ENCODE results near the gene SLC7A6. TPM values are rescaled to one million over a fixed set of nuclear protein-coding genes. Genes with fewer than 3 reads are reported as not detected.

Gene SLC7A6
- total RNA-seq, 1 donor = 15.2 TPM

- peak; percentile 74 for DNase-seq (ENCODE audit: low read depth)
- peak overlapping the region; percentile 96 for H3K4me3 ChIP-seq (ENCODE audit: low read depth, low read length)
- no peak for TF ChIP-seq CTCF (IDR thresholded peaks at IDR 0.05; ENCODE audit: insufficient read depth, low read length)
These were observed 973 bp downstream of the SLC7A6 start for GRCh38 chr16:68265078-68265920.

- TF ChIP-seq CTCF (IDR thresholded peaks at IDR 0.05; ENCODE audit: insufficient read depth, low read length) = no peak
- no peak overlapping the region for H3K4me3 ChIP-seq (ENCODE audit: low read depth, low read length)
- DNase-seq (ENCODE audit: low read depth) = no peak
These were observed 3.5 kb downstream of the SLC7A6 start for GRCh38 chr16:68267612-68268405.

GRCh38 chr16:68269793-68270192 is 5.5 kb downstream of the SLC7A6 start:
- H3K4me3 ChIP-seq (ENCODE audit: low read depth, low read length) = no peak overlapping the region
- DNase-seq (ENCODE audit: low read depth) = no peak
- no peak for TF ChIP-seq CTCF (IDR thresholded peaks at IDR 0.05; ENCODE audit: insufficient read depth, low read length)

GRCh38 chr16:68270353-68270752 is 6.0 kb downstream of the SLC7A6 start:
- no peak for TF ChIP-seq CTCF (IDR thresholded peaks at IDR 0.05; ENCODE audit: insufficient read depth, low read length)
- no peak overlapping the region for H3K4me3 ChIP-seq (ENCODE audit: low read depth, low read length)
- no peak for DNase-seq (ENCODE audit: low read depth)

GRCh38 chr16:68272507-68273209 is 8.3 kb downstream of the SLC7A6 start:
- no peak for DNase-seq (ENCODE audit: low read depth)
- no peak overlapping the region for H3K4me3 ChIP-seq (ENCODE audit: low read depth, low read length)
- no peak for TF ChIP-seq CTCF (IDR thresholded peaks at IDR 0.05; ENCODE audit: insufficient read depth, low read length)

GRCh38 chr16:68273459-68273858 is 9.1 kb downstream of the SLC7A6 start:
- no peak overlapping the region for H3K4me3 ChIP-seq (ENCODE audit: low read depth, low read length)
- no peak for DNase-seq (ENCODE audit: low read depth)
- TF ChIP-seq CTCF (IDR thresholded peaks at IDR 0.05; ENCODE audit: insufficient read depth, low read length) = no peak

All from fibroblast of the aortic adventitia (primary cell).